GM21786 (cell line): ENCODE measurements around the gene LILRA6.
"Not testable (repeated sequence)": the region's sequence is repeated elsewhere in the genome, so short reads cannot be mapped to it uniquely, and the experiment has no call there.

Experiments used
- ATAC-seq: cut with Tn5 transposase; IDR thresholded peaks from one replicate; pipeline ENCODE4 v1.9.1; 2021; ENCODE audit not compliant: unreplicated experiment

LILRA6 gene

DNA sequence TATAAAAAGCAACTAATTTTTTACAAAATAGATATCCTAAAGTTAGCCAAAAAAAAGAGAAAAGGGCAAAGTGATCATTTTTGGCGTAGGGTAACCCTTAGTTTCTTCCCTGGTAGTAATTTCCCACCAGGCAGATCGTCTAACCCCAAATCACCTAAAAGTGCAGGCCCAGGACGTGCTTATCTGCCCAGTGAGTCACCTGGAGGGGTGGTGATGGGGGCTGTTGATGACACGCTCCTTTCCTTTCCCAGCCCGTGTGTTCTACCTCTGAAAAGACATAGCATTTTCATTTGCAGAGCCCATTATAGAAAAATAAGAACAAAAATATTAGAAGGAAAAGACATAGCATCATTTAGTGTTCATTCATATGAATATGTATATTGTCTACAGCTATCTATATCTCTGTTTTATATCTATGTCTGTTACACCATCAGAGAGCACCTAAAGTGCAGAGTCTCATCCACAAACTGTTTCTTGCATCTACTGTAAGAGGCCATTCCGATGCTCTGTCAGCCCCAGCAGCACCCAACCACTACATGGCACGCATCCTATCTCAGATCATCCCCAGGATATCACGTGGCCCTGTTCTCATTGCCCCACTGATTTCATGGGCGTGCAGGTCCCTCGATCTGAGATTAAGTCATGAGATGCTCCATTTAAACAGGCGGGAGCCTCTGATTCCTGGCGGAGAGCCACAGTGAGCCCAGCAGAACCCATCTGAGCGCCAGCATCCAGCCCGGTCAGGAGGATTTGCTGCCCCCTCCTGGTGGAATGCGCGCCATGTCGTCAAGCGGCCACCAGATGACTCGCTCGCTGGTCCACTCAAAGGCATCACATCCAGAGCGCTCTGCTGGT lies 11.3 kb downstream of the LILRA6 start:
- no peak for ATAC-seq

DNA sequence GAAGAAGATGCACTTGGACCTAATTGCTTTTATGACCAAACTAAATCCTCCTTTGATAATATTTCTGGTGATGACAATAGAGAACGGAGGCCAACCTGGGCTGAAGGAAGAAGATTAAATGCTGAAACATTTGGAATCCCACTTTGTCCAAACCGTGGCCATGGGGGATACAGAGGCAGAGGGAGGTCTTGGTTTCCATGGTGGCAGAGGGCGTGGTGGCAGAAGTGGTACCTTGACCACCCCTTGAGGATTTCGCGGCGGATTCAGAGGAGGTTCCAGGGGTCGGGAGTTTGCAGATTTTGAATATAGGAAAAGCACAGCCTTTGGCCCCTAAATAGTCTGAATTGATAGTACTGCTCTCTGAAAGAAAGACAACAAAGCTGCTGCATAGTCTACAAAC lies 12.6 kb downstream of the LILRA6 start:
- no peak for ATAC-seq

DNA sequence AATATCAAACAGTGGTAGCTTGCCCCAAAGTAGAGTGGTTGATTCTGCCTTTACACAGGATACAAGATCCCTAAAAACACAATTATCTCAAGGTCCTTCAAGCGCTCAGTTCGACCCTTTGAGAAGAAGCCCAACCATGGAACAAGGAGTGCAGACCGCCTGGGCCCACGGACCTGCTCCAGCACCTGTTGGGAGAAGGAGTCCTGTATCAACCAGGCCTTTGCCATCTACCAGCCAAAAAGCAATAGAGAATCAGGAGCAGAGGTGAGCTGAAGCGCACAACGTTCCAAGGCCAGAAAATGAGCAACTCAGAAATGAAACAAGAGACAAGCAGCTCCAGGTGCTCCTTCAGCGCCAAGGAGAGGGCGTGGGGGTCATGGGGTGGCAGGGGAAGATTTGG lies 13.4 kb downstream of the LILRA6 start:
- no peak for ATAC-seq

GRCh38 chr19:54224619-54225018 lies 18.0 kb downstream of the LILRA6 start:
- ATAC-seq = not testable (repeated sequence)

- ATAC-seq = not testable (repeated sequence)
These were observed 18.7 kb downstream of the LILRA6 start for GRCh38 chr19:54223937-54224281.

DNA sequence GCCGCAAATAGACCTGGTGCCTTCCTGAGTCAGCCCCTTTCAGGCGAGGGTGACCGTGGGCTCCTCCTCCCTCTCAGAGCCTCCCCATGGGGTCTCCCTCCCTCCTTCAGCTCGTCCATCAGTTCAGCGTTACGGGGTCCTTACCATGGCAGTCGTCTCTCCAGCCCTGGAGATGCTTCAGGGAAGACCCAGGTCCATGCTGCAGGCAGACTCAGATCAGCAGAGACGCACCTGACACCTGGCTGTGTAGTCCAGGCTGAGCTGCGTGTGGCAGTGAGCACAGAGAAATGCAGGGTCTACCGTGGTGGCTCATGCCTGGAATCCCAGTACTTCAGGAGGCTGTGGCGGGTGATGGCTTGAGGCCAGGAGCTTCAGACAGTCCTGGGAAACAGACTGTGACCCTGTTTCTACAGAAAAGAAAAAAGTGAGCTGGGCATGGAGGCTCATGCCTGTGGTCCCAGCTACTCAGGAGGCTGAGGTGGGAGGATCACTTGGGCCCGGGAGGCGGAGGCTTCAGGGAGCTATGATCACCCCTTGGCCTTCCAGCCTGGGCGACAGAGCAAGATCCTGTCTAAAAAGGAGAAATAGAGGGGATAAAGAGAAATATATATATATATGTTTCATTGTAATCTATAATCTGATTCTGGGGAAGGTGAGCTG lies 19.2 kb downstream of the LILRA6 start:
- not testable (repeated sequence) for ATAC-seq

DNA sequence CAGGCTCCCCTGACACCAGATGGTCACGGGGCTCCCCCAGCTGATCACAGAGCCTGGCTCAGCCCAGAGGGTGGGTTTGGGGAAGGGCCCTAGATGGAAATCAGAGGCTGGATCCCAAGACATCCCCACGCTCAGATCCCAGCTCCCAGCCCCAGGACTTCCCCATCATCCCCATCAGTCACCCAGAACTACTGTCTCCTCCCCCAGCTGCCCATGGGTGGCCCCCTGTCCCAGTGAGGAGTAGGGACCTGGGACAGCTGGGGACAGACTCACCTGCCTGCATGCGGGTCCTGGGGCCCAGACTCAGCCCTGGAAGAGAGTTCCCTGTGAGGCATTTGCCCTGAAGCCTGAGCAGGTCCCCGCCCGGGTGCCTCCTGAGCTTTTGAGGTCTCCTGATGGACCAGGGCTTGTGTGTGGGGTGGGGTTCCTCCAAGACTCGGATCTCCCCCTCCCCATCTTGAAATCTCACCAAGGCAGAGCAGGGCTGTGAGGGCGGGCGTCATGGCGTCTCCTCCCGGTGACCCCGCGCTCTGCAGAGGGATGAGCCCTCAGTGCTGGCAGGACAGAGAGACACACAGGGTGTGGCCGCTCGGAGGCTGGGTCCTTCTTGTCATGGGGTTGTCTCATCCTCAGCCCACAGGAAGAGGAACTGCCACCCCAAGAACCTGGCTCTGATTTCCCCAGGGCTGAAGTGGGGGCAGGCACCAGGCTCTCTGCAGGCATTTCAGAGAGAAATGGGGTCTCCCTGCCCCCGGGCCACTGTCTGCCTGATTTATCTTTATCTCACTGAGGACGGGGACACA lies 19.9 kb downstream of the LILRA6 start, which contains the start of gene LILRB3:
LILRB3 (minus strand) TSS at position 534 of the 803 bp plus-strand sequence; CDS start at position 503, 31 bp downstream.
- not testable (repeated sequence) for ATAC-seq

GRCh38 chr19:54221947-54222346 lies 20.6 kb downstream of the LILRA6 start:
- not testable (repeated sequence) for ATAC-seq

- not testable (repeated sequence) for ATAC-seq
These were observed 22.9 kb downstream of the LILRA6 start for GRCh38 chr19:54219702-54220101.

DNA sequence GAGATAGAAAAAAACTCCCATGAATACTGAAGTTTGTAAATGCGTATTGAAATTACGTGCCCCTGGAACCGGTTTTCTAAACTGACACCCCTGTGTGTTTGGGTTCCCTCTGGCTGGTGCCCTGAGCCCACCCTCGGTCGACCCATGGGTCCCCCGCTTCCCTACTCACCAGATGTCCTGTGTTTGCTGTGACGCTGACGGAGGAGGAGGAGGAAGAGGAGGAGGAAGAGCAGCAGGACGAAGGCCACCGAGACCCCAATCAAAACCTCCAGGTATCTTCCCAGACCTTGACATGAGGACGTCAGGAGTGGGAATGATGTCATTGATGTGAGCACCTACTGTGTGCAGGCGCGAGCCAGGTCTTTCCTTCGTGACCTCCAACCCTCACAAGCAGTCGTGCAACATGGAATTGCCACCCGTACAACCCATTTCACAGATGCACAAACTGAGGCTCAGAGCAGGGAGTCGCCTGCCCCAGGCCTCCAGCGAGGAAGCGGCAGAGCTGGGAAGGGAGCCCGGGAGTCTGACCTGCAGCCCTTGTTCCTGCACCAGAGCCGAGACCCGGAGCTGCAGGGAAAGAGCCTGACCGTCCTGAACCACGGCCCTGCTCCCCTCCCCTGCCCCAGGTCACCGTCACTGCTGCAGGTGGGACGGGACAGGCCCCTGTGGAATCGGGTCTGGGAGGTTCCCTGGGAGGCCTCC lies 23.5 kb downstream of the LILRA6 start:
- ATAC-seq = no peak

- no peak for ATAC-seq
These were observed 24.3 kb downstream of the LILRA6 start for GRCh38 chr19:54218259-54218658.

DNA sequence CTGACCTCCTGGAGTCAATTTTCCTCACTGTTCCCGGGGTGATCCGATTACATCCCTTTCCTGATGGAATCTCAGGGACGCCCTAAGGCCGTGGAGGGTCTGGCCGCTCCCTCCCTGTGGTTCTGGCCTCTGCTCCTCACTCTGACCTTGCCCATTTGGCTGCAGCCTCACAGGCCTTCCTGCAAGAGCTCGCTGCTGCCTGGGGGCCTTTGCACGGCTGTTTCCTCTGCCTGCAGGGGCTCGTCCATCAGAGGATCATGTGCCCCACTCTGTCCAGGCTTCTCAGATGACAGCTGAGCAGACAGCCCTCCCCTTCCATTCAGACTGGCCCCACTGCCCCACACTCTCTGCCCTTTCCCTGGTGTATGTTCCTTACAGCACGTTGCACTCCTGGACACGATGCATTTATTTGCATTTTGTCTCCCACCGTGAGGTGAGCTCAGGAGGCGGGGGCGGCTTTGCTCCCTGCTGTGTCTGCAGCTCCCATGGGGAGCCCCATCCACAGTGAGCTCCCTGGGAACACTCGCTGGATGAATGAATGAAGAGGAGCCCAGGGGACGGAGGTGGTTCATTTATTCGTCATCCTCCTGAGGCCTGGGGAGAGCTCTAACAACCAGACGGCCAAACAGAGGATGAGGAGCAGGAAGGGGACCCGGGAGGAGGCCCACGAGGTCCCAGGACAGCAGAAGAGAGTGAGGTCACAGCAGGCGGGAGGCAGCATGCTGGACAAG lies 24.9 kb downstream of the LILRA6 start:
- ATAC-seq = not testable (repeated sequence)

- ATAC-seq = no peak
These were observed 25.7 kb downstream of the LILRA6 start for GRCh38 chr19:54216869-54217268.

DNA sequence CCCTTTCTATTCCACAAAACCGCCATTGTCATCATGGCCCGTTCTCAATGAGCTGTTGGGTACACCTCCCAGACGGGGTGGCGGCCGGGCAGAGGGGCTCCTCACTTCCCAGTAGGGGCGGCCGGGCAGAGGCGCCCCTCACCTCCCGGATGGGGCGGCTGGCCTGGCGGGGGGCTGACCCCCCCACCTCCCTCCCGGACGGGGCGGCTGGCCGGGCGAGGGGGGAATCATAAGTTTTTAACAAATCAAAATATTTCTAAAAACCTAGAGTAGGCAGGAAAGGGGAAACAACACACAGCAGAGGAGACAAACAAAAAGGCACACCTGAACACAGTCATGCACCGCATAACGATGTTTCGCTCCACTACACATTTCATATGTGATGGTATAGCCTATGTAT lies 27.9 kb downstream of the LILRA6 start:
- not testable (repeated sequence) for ATAC-seq

DNA sequence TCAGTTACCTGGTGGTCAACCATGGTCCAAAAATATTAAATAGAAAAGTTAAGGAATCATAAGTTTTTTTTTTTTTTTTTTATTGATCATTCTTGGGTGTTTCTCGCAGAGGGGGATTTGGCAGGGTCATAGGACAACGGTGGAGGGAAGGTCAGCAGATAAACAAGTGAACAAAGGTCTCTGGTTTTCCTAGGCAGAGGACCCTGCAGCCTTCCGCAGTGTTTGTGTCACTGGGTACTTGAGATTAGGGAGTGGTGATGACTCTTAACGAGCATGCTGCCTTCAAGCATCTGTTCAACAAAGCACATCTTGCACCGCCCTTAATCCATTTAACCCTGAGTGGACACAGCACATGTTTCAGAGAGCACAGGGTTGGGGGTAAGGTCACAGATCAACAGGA lies 28.4 kb downstream of the LILRA6 start:
- not testable (repeated sequence) for ATAC-seq

DNA sequence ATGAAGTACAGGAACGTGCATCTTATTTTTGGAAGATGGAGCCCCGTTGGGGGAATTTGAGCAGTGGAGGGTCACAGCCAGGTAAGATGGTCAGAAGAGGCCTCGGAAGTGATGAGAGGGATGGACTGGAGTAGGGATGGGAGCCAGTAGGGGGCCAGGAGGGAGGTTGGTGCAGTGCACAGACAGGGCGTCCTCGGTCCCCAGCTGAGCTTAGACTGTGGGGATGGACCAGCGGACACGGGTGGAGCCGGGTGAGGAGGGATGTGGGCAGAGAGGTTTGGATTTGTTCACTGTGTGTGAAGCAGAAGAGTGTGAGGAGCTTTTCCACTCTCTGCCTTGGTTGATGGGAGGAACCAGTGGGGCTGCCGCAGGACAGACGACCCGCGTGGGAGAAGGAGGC lies 31.4 kb downstream of the LILRA6 start:
- ATAC-seq = no peak

- no peak for ATAC-seq
These were observed 32.6 kb downstream of the LILRA6 start for GRCh38 chr19:54209811-54210494.

DNA sequence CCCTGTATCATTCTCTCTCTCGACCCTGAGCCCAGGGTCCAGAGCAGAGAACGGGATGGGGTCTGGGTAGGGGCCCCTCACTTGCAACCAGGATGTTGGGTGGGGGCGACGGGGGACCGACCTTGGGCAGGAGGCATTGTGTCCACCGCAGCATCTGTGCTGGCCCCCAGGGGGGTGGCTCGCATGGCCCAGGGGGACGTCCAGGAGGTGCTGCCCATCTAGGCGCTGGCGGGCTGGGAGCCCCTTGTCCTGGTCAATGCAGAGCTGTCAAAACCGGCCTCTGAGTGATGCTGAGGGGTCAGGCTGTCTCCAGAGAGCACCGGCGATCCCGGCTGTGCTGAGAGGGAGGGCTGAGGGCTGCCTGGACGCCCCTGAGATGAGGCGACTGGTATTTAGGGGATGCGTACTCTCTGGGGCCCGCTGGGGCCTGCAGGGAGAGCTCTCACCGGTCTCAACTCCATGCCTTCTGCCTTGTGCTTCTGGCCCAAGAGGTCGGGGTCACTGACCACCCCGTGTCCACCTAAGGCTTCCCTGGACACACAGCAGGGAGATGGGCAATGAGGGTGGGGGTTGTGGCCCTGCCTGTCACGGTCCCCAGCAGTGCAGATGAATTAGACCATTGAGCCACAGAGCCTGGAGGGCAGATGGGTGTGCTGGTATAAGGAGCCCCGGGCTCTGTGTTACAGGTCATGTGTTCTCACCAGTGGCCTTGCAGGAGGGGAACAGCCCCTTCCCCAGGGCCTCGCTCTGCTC lies 33.4 kb downstream of the LILRA6 start:
- ATAC-seq = no peak

GRCh38 chr19:54208784-54209057 lies 33.9 kb downstream of the LILRA6 start:
- no peak for ATAC-seq
